ENCODE data around the gene NACAD. TPM values are rescaled to one million over a fixed set of nuclear protein-coding genes. Genes with fewer than 3 reads are reported as not detected.

Gene NACAD
- total and polyA plus RNA-seq, 8 donors: 0.31 to 3.5 (median 1.2) TPM

DNA sequence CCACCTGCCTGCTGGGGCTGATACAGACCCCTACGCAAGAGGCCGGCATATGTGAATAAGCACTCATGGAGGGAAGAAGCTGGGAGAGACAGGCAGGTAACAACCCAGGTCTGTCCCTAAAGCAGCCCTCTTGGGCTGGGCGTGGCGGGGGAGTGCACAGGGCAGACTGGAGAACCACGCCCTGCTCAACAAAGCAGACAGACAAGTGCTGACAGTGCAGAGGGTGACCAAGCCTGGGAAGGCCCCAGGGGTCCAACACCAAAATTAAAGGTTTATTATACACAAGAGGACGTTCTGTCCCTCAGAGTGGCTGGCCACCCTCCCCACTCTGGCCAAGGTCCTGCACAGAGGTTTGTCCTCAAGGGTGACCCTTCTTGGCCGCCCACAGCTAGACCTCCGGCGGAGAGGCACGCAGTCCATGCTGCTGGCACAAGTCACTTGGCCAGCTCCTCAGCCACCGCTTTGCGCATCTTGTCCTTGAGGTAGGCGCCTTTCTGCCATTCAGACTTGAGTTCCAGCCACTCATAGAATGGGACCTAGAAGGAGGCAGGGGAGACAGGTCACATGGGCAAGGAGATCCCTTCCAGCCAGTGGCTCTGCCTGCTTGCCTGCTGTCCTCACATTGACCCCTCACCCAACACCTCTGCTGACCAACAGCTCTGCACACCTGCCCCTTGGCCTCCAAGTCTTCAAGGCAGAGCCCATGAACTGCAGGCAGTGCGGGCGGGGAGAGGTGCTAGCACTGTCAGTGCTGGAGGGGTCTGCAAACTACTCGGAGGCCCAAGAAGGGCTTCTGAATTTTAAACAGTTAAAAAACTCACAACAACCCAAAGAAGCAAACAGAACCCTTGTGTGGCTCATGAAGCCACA, 11.4 kb upstream of the NACAD start:
- ATAC-seq: peak in 1 of 4 donors; percentile 11
- intact Hi-C loops (cut with DNase I): no loop called here

DNA sequence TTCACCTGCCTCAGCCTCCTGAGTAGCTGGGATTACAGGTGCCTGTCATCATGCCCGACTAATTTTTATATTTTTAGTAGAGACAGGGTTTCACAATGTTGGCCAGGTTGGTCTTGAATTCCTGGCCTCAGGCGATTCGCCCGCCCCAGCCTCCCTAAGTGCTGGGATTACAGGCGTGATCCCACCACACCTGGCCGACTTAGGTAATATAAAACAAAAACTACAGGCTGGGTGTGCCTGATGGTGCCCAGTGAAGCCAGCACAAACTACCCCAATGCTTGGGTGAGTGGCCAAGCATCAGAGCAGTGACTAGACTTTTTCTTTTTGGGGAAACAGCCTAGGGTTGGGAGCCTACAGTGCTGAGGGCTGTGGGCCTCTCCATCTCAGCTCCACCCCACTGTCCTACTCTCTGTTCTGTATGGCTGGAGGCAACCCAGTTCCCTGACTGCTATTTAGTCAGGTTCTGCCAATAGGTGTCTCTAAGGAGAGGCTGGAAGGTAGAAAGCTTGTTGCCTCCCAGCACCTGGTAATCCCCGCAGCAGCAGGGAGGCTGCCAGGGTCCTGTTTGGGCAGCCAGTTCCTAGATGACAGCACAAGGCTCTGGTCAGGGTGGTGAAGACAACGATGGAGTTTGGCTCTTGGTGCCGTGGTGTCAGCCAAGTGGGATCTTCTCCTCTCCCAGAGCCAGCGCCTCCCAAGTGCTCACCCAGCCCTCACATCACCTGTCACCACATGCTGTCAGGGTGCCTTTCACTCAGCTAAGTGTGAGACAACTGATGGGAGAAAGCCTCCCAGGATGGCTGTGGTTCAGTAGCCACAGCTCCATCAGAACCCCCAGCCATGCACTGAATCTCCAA, 10.4 kb upstream of the NACAD start:
- intact Hi-C loops (cut with DNase I): no loop called here

More for the DNA sequence above, 11.4 kb upstream of the NACAD start:
- no peaks in the 10 kb centered on the region for H3K27me3 ChIP-seq
- H3K9me3 ChIP-seq: no peaks in the 10 kb centered on the region
- no peak overlapping the region for H3K27ac ChIP-seq
- DNase-seq (no peak), FAIRE-seq (no peak)
- TF ChIP-seq, protein P1, sequence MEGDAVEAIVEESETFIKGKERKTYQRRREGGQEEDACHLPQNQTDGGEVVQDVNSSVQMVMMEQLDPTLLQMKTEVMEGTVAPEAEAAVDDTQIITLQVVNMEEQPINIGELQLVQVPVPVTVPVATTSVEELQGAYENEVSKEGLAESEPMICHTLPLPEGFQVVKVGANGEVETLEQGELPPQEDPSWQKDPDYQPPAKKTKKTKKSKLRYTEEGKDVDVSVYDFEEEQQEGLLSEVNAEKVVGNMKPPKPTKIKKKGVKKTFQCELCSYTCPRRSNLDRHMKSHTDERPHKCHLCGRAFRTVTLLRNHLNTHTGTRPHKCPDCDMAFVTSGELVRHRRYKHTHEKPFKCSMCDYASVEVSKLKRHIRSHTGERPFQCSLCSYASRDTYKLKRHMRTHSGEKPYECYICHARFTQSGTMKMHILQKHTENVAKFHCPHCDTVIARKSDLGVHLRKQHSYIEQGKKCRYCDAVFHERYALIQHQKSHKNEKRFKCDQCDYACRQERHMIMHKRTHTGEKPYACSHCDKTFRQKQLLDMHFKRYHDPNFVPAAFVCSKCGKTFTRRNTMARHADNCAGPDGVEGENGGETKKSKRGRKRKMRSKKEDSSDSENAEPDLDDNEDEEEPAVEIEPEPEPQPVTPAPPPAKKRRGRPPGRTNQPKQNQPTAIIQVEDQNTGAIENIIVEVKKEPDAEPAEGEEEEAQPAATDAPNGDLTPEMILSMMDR (IDR thresholded peaks at IDR 0.05): no peak
- 91 to 95% methylated on average over 16 of the region's 16 CpGs for WGBS, 2 donors
- peaks cover 7 to 58% (median 51%) of the 10 kb centered on the region in 3 donors for H3K36me3 ChIP-seq
- no peak overlapping the region for H3K4me3 ChIP-seq
- H3K4me1 ChIP-seq: no peaks in the 10 kb centered on the region

DNA sequence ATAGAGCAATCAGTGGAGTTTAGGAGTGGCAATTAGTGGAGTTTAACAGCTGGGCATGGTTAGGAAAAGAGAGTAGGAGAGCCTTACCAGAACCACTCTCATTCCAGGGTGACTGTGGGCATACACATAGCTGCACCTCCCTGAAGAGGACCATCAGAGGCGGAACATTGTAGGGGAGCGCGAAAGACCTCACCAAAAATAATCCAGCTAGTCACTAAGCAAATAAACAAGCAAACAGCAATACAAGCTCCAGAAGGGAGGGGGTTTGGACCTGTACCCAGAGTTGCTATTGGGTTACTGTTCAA, 4.1 kb upstream of the NACAD start:
- Histone ChIP-seq H3K27ac (no peak overlapping the region), H3K9me3 (no peaks in the 10 kb centered on the region), H3K4me3 (no peak overlapping the region), H3K27me3 (no peaks in the 10 kb centered on the region), H3K36me3 (no peaks in the 10 kb centered on the region), H3K4me1 (no peaks in the 10 kb centered on the region)
- ATAC-seq: no peak
- DNase-seq: no peak
- 63% methylated on average over 3 of the region's 3 CpGs for WGBS, 2 donors
- FAIRE-seq: no peak
- intact Hi-C loops (cut with DNase I): no loop called here
- TF ChIP-seq, protein P1 (IDR thresholded peaks at IDR 0.05): no peak

More for the DNA sequence above, 10.4 kb upstream of the NACAD start:
- no peak for FAIRE-seq
- TF ChIP-seq, protein P1 (IDR thresholded peaks at IDR 0.05): no peak
- Histone ChIP-seq H3K4me1 (no peaks in the 10 kb centered on the region), H3K4me3 (no peak overlapping the region), H3K36me3 (peaks cover 7 to 49% (median 44%) of the 10 kb centered on the region in 3 donors), H3K9me3 (no peaks in the 10 kb centered on the region), H3K27me3 (no peaks in the 10 kb centered on the region), H3K27ac (no peak overlapping the region)
- 84 to 85% methylated on average over 10 of the region's 10 CpGs for WGBS, 2 donors
- DNase-seq: no peak
- no peak for ATAC-seq

DNA sequence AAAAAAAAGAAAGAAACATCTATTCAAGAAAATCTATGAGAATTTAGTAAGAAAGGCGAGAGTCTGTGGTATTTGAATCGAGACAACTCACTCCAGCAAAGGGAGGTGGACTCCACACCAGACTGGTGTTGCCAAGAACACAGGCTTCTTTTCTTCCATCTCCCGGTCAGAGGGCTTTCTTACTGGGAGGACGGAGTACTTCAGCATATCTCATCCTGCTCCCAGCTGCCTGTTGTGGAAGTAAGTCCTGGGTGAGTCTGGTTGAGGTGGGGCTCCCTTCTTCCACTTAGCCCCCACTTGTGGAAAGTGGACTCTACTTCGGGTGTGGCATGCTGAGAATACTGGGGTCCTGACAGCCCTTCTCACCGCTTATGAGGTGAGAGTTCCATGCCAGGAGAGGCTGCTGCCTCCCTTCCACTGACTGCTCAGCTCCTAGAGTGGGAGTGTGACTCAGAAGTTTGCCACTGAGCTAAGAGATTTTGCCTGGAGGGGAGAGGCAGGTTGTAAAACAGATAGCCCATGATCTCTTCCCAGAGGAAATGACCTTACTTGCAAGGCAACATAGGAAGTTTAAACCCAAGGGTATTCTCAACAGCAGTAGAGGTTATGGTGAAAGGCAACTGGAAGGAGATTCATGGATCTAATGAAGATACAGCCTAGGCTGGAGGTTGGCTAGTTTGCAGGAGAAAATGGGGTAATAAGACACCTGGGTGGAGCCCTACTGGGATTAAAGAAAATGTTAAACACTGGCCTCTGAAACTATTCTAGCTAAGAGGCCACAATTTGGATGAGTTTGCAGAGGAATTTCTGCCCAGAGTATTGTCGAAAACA, 3.5 kb upstream of the NACAD start:
- ATAC-seq (no peak), FAIRE-seq (no peak), DNase-seq (no peak)
- intact Hi-C loops (cut with DNase I): no loop called here
- TF ChIP-seq, protein P1 (IDR thresholded peaks at IDR 0.05): no peak
- Histone ChIP-seq H3K27me3 (no peaks in the 10 kb centered on the region), H3K9me3 (no peaks in the 10 kb centered on the region), H3K4me3 (no peak overlapping the region), H3K27ac (no peak overlapping the region), H3K4me1 (no peaks in the 10 kb centered on the region), H3K36me3 (no peaks in the 10 kb centered on the region)
- whole genome bisulfite sequencing, 2 donors: 50 to 54% methylated on average over 7 of the region's 7 CpGs

Data from pancreas (tissue), 10 donors.